Uterus (tissue), 4 donors: Measurements from ENCODE around the gene LRRN3. TPM values are rescaled to one million over a fixed set of nuclear protein-coding genes. Genes with fewer than 3 reads are reported as not detected.

Experiments used
- DNase-seq, 2 donors: peaks; one replicate each; pipeline ENCODE4 v3.0.0-alpha.2; 2019 to 2020
- H3K27ac ChIP-seq, 2 donors: fragments of 200-600 bp; sonication (generic); 1 replicate in 1 of 2; 2 replicates in 1 of 2; pipeline ENCODE4 v1.5.1; 2016 to 2018
- H3K27me3 ChIP-seq, 2 donors: fragments of 200-600 bp; sonication (generic); one replicate each; pipeline ENCODE4 v1.5.1; 2018 to 2019; ENCODE audit warnings: control low read depth in 1 of 2
- H3K36me3 ChIP-seq, 2 donors: fragments of 200-600 bp; sonication (generic); one replicate each; pipeline ENCODE4 v1.5.1; 2019; ENCODE audit warnings: control low read depth in 1 of 2
- H3K4me1 ChIP-seq, 2 donors: fragments of 200-600 bp; sonication (generic); one replicate each; pipeline ENCODE4 v1.5.1; 2018 to 2019; ENCODE audit warnings: control low read depth in 1 of 2
- H3K4me3 ChIP-seq, 2 donors: fragments of 200-600 bp; sonication (generic); 1 replicate in 1 of 2; 2 replicates in 1 of 2; pipeline ENCODE4 v1.5.1; 2018 to 2019; ENCODE audit warnings: mild to moderate bottlenecking in 1 of 2
- H3K9me3 ChIP-seq, 2 donors: fragments of 200-600 bp; sonication (generic); one replicate each; pipeline ENCODE4 v1.5.1; 2019; ENCODE audit warnings: control low read depth in 1 of 2
- CTCF ChIP-seq, 4 experiments: fragments of 200-600 bp in 2 of 4; fragments of 450-650 bp in 2 of 4; sonication (generic) in 2 of 4; IDR thresholded peaks; one replicate each; pipeline ENCODE4 v1.5.1; 2016 to 2019; ENCODE audit warnings: antibody characterized with exemption in 4 of 4, mild to moderate bottlenecking in 2 of 4, moderate library complexity in 1 of 4
- POLR2A ChIP-seq, 2 donors: fragments of 450-650 bp; IDR thresholded peaks; one replicate each; pipeline ENCODE4 v1.6.1; 2016; ENCODE audit warnings: antibody characterized with exemption in 2 of 2, mild to moderate bottlenecking in 1 of 2, moderate library complexity in 1 of 2
- intact Hi-C: fragments of 100-400 bp; cut with DNase I; formaldehyde crosslinking; loops from one replicate; pipeline ENCODE4 v1.15.1; 2023; ENCODE audit warnings: low total_unique reads
- total RNA-seq, 4 donors: library from RNA; depleted of rRNA in 3 of 4; stranded (reverse); fragments of >200 nt in 3 of 4; gene quantifications; one replicate each; pipeline versions ENCODE4 v1.1.0 to v1.2.4, GENCODE V29; 2014 to 2023
- donor health status: DM: yes; HTN: yes; CAD: no.

Gene LRRN3
- total RNA-seq, 4 donors from 2014 or later: 0.12 to 18.5 TPM; not detected in 2

GRCh38 chr7:111159426-111159825 is 68.5 kb downstream of the LRRN3 start:
- Histone ChIP-seq H3K4me3 (no peak overlapping the region), H3K4me1 (no peaks in the 10 kb centered on the region), H3K27ac (no peak overlapping the region), H3K9me3 (no peaks in the 10 kb centered on the region), H3K27me3 (no peaks in the 10 kb centered on the region), H3K36me3 (no peaks in the 10 kb centered on the region)
- no peak for DNase-seq
- intact Hi-C loops: no loop called here
- TF ChIP-seq CTCF (IDR thresholded peaks at IDR 0.05) (no peak), POLR2A (IDR thresholded peaks at IDR 0.05) (no peak)

- Histone ChIP-seq H3K27ac (no peak overlapping the region), H3K9me3 (no peaks in the 10 kb centered on the region), H3K4me1 (no peaks in the 10 kb centered on the region), H3K36me3 (no peaks in the 10 kb centered on the region), H3K27me3 (no peaks in the 10 kb centered on the region), H3K4me3 (no peak overlapping the region)
- TF ChIP-seq POLR2A (IDR thresholded peaks at IDR 0.05) (no peak), CTCF (IDR thresholded peaks at IDR 0.05) (no peak)
- intact Hi-C loops: no loop called here
- no peak for DNase-seq
These were observed 69.4 kb downstream of the LRRN3 start for GRCh38 chr7:111160297-111160696.

- DNase-seq: no peak
These were observed 71.8 kb downstream of the LRRN3 start for GRCh38 chr7:111162692-111163091.

GRCh38 chr7:111164442-111164841 is 73.5 kb downstream of the LRRN3 start:
- Histone ChIP-seq H3K36me3 (no peaks in the 10 kb centered on the region), H3K27me3 (no peaks in the 10 kb centered on the region), H3K4me3 (no peak overlapping the region), H3K27ac (no peak overlapping the region), H3K9me3 (no peaks in the 10 kb centered on the region), H3K4me1 (no peaks in the 10 kb centered on the region)
- TF ChIP-seq CTCF (IDR thresholded peaks at IDR 0.05) (no peak), POLR2A (IDR thresholded peaks at IDR 0.05) (no peak)
- no peak for DNase-seq
- intact Hi-C loops: no loop called here

More at GRCh38 chr7:111162692-111163091, 71.8 kb downstream of the LRRN3 start:
- no peaks in the 10 kb centered on the region for H3K36me3 ChIP-seq
- H3K4me3 ChIP-seq: no peak overlapping the region
- TF ChIP-seq POLR2A (IDR thresholded peaks at IDR 0.05) (no peak), CTCF (IDR thresholded peaks at IDR 0.05) (no peak)
- no peaks in the 10 kb centered on the region for H3K27me3 ChIP-seq
- intact Hi-C loops: no loop called here
- no peak overlapping the region for H3K27ac ChIP-seq
- no peaks in the 10 kb centered on the region for H3K4me1 ChIP-seq
- no peaks in the 10 kb centered on the region for H3K9me3 ChIP-seq

- no peaks in the 10 kb centered on the region for H3K4me1 ChIP-seq
- H3K4me3 ChIP-seq: no peak overlapping the region
- DNase-seq: no peak
- TF ChIP-seq CTCF (IDR thresholded peaks at IDR 0.05) (no peak), POLR2A (IDR thresholded peaks at IDR 0.05) (no peak)
- H3K27ac ChIP-seq: no peak overlapping the region
- no peaks in the 10 kb centered on the region for H3K9me3 ChIP-seq
- H3K27me3 ChIP-seq: no peaks in the 10 kb centered on the region
- no peaks in the 10 kb centered on the region for H3K36me3 ChIP-seq
- intact Hi-C loops: no loop called here
These were observed 77.3 kb downstream of the LRRN3 start for GRCh38 chr7:111168182-111168581.
